HUES64 (cell line): ENCODE results near the gene CCDC127.
"Not testable (repeated sequence)": the region's sequence is repeated elsewhere in the genome, so short reads cannot be mapped to it uniquely, and the experiment has no call there.

ENCODE experiments used
- H3K27ac ChIP-seq: 2 replicates; pipeline ENCODE4 v1.7.0; 2013; ENCODE audit warnings: low read depth, low read length, inconsistent platforms
- H3K27me3 ChIP-seq: 2 replicates; pipeline ENCODE4 v1.6.1; 2013; ENCODE audit warnings: mild to moderate bottlenecking, low read length; ENCODE audit not compliant: insufficient read depth
- H3K36me3 ChIP-seq: 2 replicates; pipeline ENCODE4 v1.6.1; 2013; ENCODE audit warnings: mild to moderate bottlenecking, low read length; ENCODE audit not compliant: insufficient read depth
- H3K4me1 ChIP-seq: 2 replicates; pipeline ENCODE4 v1.6.1; 2013; ENCODE audit warnings: mild to moderate bottlenecking, low read length, moderate library complexity; ENCODE audit not compliant: insufficient read depth
- H3K4me3 ChIP-seq: 2 replicates; pipeline ENCODE4 v1.5.1; 2013; ENCODE audit warnings: mild to moderate bottlenecking, low read length, moderate library complexity
- H3K9ac ChIP-seq: 2 replicates; pipeline ENCODE4 v1.6.1; 2013; ENCODE audit warnings: mild to moderate bottlenecking, low read depth, low read length
- H3K9me3 ChIP-seq: 2 replicates; pipeline ENCODE4 v1.6.1; 2013; ENCODE audit warnings: low read depth, low read length; ENCODE audit not compliant: insufficient read depth
- WGBS: fragments of 150-250, 120-280 bp; methylation state at CpG from one replicate; pipeline ENCODE4 v1.1.7; 2013; ENCODE audit warnings: missing lambda C conversion rate; 5-methylcytosine and 5-hydroxymethylcytosine counted together

CCDC127 gene

DNA sequence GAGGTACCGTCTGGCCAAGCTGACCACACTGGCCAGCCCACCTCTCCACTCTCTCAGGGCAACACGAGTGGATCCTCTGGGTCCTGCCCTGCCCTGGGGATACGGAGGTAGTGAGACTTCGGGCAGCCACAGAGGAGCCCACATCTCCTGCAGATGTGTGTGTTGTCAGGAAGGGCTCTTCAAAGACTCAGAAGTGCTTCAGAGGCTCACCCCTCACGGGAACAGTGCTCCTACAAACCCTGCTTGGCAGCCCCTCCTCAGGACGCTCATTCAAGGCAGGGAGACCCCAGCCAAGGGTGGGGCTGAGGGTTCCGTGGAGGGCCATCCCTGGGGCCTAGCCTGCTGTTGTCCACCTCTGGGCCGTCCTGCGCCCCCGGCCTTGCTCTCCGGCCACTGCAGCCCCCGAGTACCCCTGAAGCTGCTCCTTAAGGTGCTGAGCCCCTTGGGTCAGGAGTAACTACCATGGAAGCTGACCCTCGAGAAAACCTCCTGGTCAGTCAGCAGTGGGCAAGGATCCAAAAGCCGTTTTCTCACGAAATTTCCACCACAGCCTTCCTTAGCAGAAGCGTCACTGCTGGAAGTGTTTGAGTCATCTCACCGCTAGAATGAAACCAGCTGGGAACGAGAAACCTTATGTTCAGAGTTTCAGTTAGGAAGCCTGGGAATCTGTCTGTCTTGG is 49.8 kb downstream of the CCDC127 start:
- Histone ChIP-seq H3K9me3 (no peaks in the 10 kb centered on the region), H3K27me3 (no peaks in the 10 kb centered on the region), H3K36me3 (peaks cover 39% of the 10 kb centered on the region), H3K4me1 (no peaks in the 10 kb centered on the region), H3K27ac (no peak overlapping the region), H3K9ac (no peak overlapping the region), H3K4me3 (no peak overlapping the region)
- 93% methylated on average over 18 of the region's 18 CpGs for WGBS

DNA sequence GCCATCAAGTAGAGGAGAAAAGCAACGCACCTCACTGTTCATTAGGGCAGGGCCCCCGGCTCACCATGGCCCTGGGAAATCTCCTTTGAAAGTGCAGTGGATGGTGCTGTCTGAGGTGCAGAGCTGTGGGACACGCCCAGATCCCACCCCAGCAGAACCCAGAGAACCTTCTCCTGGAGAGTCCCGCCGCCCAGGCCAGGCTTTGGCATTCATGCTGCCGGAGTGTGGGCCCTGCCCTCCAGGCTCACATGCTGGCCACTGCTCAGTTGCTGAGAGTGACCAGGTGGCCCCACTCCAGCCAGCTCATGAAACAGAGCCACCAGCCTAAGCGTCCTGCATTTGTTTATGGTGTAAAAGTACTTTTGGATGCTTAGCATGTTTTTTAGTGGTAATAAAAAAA is 50.4 kb downstream of the CCDC127 start:
- 84% methylated on average over 7 of the region's 7 CpGs for WGBS
- H3K27ac ChIP-seq = no peak overlapping the region

DNA sequence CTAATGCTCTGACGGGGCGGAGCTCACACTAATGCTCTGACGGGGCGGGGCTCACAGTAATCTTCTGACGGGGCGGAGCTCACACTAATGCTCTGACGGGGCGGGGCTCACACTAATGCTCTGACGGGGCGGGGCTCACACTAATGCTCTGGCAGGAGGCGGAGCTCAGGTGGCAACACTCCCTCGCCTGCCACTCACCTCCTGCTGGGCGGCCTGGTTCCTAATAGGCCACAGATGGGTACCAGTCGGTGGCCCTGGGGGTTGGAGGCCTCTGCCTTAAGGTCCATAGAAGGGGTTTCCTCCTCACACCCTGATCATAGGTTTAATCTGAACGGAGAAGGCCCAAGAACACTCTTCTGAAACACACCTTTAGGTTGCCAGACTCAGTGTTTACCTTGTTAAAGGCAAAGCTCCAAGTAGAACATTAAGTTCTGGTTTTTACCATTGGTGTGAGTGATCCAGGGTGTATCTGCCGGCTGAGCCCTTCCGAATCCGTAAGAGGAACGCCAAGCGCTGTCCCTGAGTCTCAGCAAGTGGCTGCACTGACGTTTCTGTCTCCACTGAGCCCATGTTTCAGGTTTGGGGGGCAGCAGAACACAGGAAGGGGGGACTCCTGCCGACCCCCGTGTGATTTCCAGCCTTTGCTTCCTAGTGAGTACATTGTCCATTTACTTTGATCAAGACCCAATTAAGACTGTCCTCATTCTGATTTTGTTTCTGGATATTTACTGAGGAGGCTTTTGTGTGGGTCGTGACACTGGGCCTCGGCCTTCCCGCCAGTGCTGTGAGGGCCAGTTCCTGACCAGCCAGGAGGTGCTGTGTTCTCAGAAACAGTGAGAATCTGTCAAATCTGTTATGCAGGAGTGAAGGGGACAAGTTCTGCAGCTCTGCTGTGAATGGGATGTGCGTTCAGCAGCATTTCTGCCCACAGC is 51.2 kb downstream of the CCDC127 start:
- H3K36me3 ChIP-seq = peaks cover 38% of the 10 kb centered on the region
- 90% methylated on average over 27 of the region's 27 CpGs for WGBS
- H3K27me3 ChIP-seq = no peaks in the 10 kb centered on the region
- H3K9ac ChIP-seq = no peak overlapping the region
- no peak overlapping the region for H3K4me3 ChIP-seq
- H3K9me3 ChIP-seq = no peaks in the 10 kb centered on the region
- H3K4me1 ChIP-seq = no peaks in the 10 kb centered on the region
- H3K27ac ChIP-seq = no peak overlapping the region

More for the DNA sequence above, 50.4 kb downstream of the CCDC127 start:
- Histone ChIP-seq H3K4me1 (no peaks in the 10 kb centered on the region), H3K9me3 (no peaks in the 10 kb centered on the region), H3K9ac (no peak overlapping the region), H3K27me3 (no peaks in the 10 kb centered on the region), H3K36me3 (peaks cover 36% of the 10 kb centered on the region), H3K4me3 (no peak overlapping the region)

DNA sequence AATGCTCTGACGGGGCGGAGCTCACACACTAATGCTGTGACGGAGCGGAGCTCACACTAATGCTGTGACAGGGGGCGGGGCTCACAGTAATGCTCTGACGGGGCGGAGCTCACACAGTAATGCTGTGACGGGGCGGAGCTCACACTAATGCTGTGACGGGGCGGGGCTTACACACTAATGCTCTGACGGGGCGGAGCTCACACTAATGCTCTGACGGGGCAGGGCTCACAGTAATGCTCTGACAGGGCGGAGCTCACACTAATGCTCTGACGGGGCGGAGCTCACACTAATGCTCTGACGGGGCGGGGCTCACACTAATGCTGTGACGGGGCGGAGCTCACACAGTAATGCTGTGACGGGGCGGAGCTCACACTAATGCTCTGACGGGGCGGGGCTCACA is 53.2 kb downstream of the CCDC127 start:
- H3K4me3 ChIP-seq, H3K27me3 ChIP-seq, H3K9ac ChIP-seq, H3K9me3 ChIP-seq, H3K27ac ChIP-seq, H3K4me1 ChIP-seq: not testable (repeated sequence)
- peaks cover 40% of the 10 kb centered on the region for H3K36me3 ChIP-seq
- 89% methylated on average over 25 of the region's 25 CpGs for WGBS

DNA sequence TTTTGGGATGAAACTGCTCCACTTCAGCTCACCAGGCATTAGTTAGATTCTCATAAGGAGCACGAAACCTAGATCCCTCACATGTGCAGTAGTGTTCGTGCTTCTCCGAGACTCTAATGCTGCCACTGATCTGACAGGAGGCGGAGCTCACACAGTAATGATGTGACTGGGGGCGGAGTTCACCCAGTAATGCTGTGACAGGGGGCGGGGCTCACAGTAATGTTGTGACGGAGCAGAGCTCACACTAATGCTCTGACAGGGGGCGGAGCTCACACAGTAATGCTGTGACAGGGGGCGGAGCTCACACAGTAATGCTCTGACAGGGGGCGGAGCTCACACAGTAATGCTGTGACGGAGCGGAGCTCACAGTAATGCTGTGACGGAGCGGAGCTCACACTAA is 53.7 kb downstream of the CCDC127 start:
- H3K36me3 ChIP-seq = peaks cover 44% of the 10 kb centered on the region
- no peak overlapping the region for H3K4me3 ChIP-seq
- no peaks in the 10 kb centered on the region for H3K9me3 ChIP-seq
- no peak overlapping the region for H3K9ac ChIP-seq
- 77% methylated on average over 14 of the region's 14 CpGs for WGBS
- H3K27me3 ChIP-seq = no peaks in the 10 kb centered on the region
- H3K27ac ChIP-seq = no peak overlapping the region
- H3K4me1 ChIP-seq = no peaks in the 10 kb centered on the region

DNA sequence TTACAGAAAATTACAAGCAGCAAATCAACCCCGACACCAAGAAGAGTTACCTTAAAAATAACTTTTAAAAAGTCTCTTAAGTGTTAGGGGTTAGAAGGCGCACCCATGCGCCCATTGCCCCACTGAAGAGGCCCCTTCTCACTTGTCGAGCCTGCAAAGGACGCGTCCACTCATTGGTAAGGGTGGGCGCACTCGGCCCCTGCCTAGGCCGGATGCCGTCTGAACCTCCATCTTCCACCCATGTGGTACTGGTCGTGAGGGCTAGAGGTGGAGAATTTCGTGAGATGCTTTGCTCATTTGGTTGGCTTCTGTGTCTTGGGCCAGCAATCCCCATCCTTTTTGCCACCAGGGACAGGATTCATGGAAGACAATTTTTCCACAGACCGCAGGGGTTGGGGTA is 54.1 kb downstream of the CCDC127 start:
- Histone ChIP-seq H3K9ac (no peak overlapping the region), H3K9me3 (no peaks in the 10 kb centered on the region), H3K4me1 (no peaks in the 10 kb centered on the region), H3K27ac (no peak overlapping the region), H3K27me3 (no peaks in the 10 kb centered on the region), H3K36me3 (peaks cover 47% of the 10 kb centered on the region), H3K4me3 (no peak overlapping the region)
- WGBS = 85% methylated on average over 13 of the region's 13 CpGs

DNA sequence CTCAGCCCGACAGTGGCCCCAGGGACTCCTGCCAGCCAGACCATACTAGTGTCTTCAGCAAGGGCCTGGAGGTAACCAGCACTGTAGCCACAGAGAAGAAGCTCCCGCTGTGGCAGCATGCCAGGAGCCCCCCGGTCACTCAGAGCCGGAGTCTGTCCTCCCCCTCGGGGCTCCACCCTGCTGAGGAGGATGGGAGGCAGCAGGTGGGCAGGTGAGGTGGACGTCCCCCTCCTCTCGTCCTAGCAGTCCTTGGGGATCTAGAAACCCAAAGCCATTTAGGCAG is 54.7 kb downstream of the CCDC127 start:
- 93% methylated on average over 7 of the region's 7 CpGs for WGBS
- H3K9ac ChIP-seq = no peak overlapping the region
- H3K36me3 ChIP-seq = peaks cover 51% of the 10 kb centered on the region

DNA sequence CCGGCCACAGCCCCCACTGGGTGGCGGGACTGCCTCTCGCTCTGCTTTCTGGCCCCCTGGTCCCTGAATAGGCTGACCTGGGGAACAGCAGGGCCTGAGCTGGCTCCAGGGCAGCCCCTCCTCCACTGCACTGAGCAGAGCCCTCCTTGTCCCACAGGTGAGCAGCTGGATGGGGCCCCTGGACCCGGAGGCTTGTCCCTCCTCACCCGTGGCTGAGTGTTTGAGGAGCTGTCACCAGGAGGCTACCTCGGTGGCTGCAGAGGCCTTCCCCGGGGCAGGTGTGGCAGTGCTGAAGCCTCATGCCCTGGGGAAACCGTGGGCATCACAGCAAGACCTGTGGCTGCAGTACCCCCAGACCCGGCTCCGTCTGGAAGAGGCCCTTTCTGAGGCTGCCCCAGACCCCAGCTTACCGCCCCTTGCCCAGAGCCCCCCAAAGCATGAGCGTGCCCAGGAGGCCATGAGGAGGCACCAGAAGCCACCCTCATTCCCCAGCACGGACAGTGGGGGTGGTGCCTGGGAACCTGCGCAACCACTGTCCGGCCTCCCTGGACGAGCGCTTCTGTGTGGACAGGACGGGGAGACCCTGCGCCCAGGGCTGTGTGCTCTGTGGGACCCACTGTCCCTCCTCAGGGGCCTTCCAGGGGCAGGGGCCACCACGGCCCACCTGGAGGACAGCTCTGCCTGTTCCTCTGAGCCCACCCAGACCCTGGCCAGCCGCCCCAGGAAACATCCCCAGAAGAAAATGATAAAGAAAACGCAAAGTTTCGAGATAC is 55.2 kb downstream of the CCDC127 start:
- no peaks in the 10 kb centered on the region for H3K27me3 ChIP-seq
- no peaks in the 10 kb centered on the region for H3K4me1 ChIP-seq
- peaks cover 53% of the 10 kb centered on the region for H3K36me3 ChIP-seq
- 91% methylated on average over 23 of the region's 23 CpGs for WGBS
- no peaks in the 10 kb centered on the region for H3K9me3 ChIP-seq
- no peak overlapping the region for H3K4me3 ChIP-seq
- no peak overlapping the region for H3K9ac ChIP-seq
- H3K27ac ChIP-seq = no peak overlapping the region

More for the DNA sequence above, 54.7 kb downstream of the CCDC127 start:
- Histone ChIP-seq H3K27me3 (no peaks in the 10 kb centered on the region), H3K27ac (no peak overlapping the region), H3K4me3 (no peak overlapping the region), H3K4me1 (no peaks in the 10 kb centered on the region), H3K9me3 (no peaks in the 10 kb centered on the region)

DNA sequence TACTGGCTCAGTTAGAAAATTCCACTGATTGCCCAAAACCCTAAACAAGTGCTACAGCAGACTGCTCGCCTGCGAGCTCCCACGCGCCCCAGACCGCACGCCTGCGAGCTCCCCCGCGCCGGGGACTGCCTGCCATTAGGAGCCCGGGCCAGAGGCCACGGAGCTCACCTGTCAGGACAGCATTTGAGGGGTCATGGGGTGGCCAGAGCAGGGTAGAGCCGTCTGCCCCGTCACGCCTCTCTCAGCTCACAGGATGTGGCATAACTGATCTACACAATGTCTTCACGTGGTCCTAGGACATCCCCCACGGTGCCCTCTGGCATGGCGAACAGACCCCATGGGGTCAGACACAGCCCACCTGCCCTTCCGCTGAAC is 55.8 kb downstream of the CCDC127 start:
- H3K27ac ChIP-seq = no peak overlapping the region
- H3K4me1 ChIP-seq = no peaks in the 10 kb centered on the region
- H3K36me3 ChIP-seq = peaks cover 59% of the 10 kb centered on the region
- H3K9me3 ChIP-seq = no peaks in the 10 kb centered on the region
- no peak overlapping the region for H3K9ac ChIP-seq
- H3K27me3 ChIP-seq = no peaks in the 10 kb centered on the region
- no peak overlapping the region for H3K4me3 ChIP-seq
- 93% methylated on average over 19 of the region's 19 CpGs for WGBS

DNA sequence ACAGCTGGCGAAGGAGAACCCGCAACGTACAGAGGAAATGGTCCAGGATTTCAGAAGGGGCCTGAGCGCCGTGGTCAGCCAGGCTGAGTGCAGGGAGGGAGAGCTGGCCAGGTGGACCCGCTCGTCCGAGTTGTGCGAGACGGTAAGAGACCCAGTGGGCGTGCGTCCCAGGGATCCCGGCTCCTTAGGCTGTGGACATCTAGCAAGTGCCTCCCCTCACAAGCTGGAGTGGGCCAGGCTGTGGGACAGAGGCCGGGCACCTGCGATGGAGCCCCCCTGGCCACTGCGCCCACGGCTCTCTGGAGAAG is 56.2 kb downstream of the CCDC127 start:
- Histone ChIP-seq H3K36me3 (peaks cover 63% of the 10 kb centered on the region), H3K4me3 (no peak overlapping the region), H3K4me1 (no peaks in the 10 kb centered on the region), H3K27me3 (no peaks in the 10 kb centered on the region), H3K9ac (no peak overlapping the region), H3K27ac (no peak overlapping the region), H3K9me3 (no peaks in the 10 kb centered on the region)
- 96% methylated on average over 17 of the region's 17 CpGs for WGBS
